Upper lobe of left lung (tissue), 6 donors: ENCODE results near the gene TUSC2. TPM values are rescaled to one million over a fixed set of nuclear protein-coding genes. Genes with fewer than 3 reads are reported as not detected.

Experiments
- ATAC-seq, 2 donors: fragments of 200-7000 bp; cut with Tn5 transposase; one replicate each; pipeline ENCODE4 v1.9.1; 2022; ENCODE audit warnings: mild to moderate bottlenecking in 2 of 2, moderate library complexity in 2 of 2; ENCODE audit not compliant: low FRiP score in 2 of 2
- DNase-seq, 2 donors: peaks; one replicate each; pipeline ENCODE4 v3.0.0-alpha.2; 2019 to 2020
- H3K27ac ChIP-seq, 4 donors: fragments of 200-600 bp; sonication (generic); one replicate each; pipeline ENCODE4 v1.5.1; 2016 to 2019
- H3K27me3 ChIP-seq, 4 donors: fragments of 200-600 bp; sonication (generic); one replicate each; pipeline ENCODE4 v1.5.1; 2017 to 2019
- H3K36me3 ChIP-seq, 4 donors: fragments of 200-600 bp; sonication (generic); one replicate each; pipeline ENCODE4 v1.5.1; 2016 to 2019
- H3K4me1 ChIP-seq, 4 donors: fragments of 200-600 bp; sonication (generic); one replicate each; pipeline ENCODE4 v1.5.1; 2018 to 2019
- H3K4me3 ChIP-seq, 4 donors: fragments of 200-600 bp; sonication (generic); one replicate each; pipeline ENCODE4 v1.5.1; 2017 to 2019; ENCODE audit warnings: mild to moderate bottlenecking in 2 of 4, moderate library complexity in 1 of 4
- H3K9me3 ChIP-seq, 4 donors: fragments of 200-600 bp; sonication (generic); one replicate each; pipeline ENCODE4 v1.5.1; 2018 to 2019
- CTCF ChIP-seq, 6 experiments: fragments of 450-650 bp in 4 of 6; fragments of 200-600 bp in 2 of 6; sonication (generic) in 2 of 6; IDR thresholded peaks; one replicate each; pipeline ENCODE4 v1.5.1; 2016 to 2019; ENCODE audit warnings: antibody characterized with exemption in 6 of 6
- EP300 ChIP-seq, 4 donors: sonication (generic); formaldehyde crosslinking; IDR thresholded peaks; one replicate each; pipeline ENCODE4 v1.5.1; 2017; ENCODE audit warnings: antibody characterized with exemption in 4 of 4, control low read depth in 2 of 4
- POLR2A ChIP-seq, 4 donors: fragments of 450-650 bp; IDR thresholded peaks; one replicate each; pipeline ENCODE4 v1.5.1; 2016 to 2017; ENCODE audit warnings: antibody characterized with exemption in 4 of 4, mild to moderate bottlenecking in 2 of 4
- POLR2AphosphoS5 ChIP-seq, 2 donors: sonication (generic); formaldehyde crosslinking; IDR thresholded peaks; one replicate each; pipeline ENCODE4 v1.5.1; 2017; ENCODE audit warnings: antibody characterized with exemption in 2 of 2
- WGBS, 2 donors: methylation state at CpG; one replicate each; pipeline ENCODE4 v1.1.5; 2017 to 2018; 5-methylcytosine and 5-hydroxymethylcytosine counted together
- total RNA-seq, 6 donors: library from RNA; depleted of rRNA in 4 of 6; stranded (reverse); fragments of >200 nt in 4 of 6; gene quantifications; one replicate each; pipeline versions ENCODE4 v1.1.0 to v1.2.1, GENCODE V29; 2016 to 2021
- donor health status: DM: no; HTN: no; CAD: no; lungs with moderate emphysema.
- donor health status: DM: no; HTN: yes; CAD: no; lungs with severe emphysema.

Gene TUSC2
- total RNA-seq, 6 donors from 2014 or later: 16.8 to 36.1 (median 25.0) TPM

GRCh38 chr3:50365080-50365841 lies 37.2 kb upstream of the TUSC2 start:
- peak overlapping the region; percentile 53 to 65 (median 58) for H3K4me3 ChIP-seq
- H3K9me3 ChIP-seq: no peaks in the 10 kb centered on the region
- no peaks in the 10 kb centered on the region for H3K27me3 ChIP-seq
- WGBS, 2 donors: 17 to 35% methylated on average over 6 to 37 of the region's 53 CpGs
- TF ChIP-seq EP300 (IDR thresholded peaks at IDR 0.05): no peak
- TF ChIP-seq POLR2A (IDR thresholded peaks at IDR 0.05): peak in 1 of 4 donors; percentile 50
- TF ChIP-seq POLR2AphosphoS5 (IDR thresholded peaks at IDR 0.05): peak in 1 of 2 donors; percentile 28
- no peak for TF ChIP-seq CTCF (IDR thresholded peaks at IDR 0.05)
- peaks cover 0 to 7% (median 2%) of the 10 kb centered on the region in 4 donors for H3K36me3 ChIP-seq
- peak; percentile 85 to 96 for DNase-seq
- peak; percentile 72 to 93 for ATAC-seq
- H3K27ac ChIP-seq: peak overlapping the region; percentile 32 to 76 (median 52)
- H3K4me1 ChIP-seq: peaks cover 7 to 18% (median 12%) of the 10 kb centered on the region in 4 donors

GRCh38 chr3:50364573-50365079 lies 36.6 kb upstream of the TUSC2 start:
- Histone ChIP-seq H3K9me3 (no peaks in the 10 kb centered on the region), H3K4me1 (peaks cover 10 to 22% (median 12%) of the 10 kb centered on the region in 4 donors), H3K27me3 (no peaks in the 10 kb centered on the region), H3K4me3 (peak overlapping the region; percentile 53 to 65 (median 58)), H3K27ac (peak overlapping the region; percentile 32 to 76 (median 44)), H3K36me3 (peaks cover 0 to 7% (median 2%) of the 10 kb centered on the region in 4 donors)
- ATAC-seq (peak in 1 of 2 donors; percentile 66), DNase-seq (peak in 1 of 2 donors; percentile 88)
- TF ChIP-seq EP300 (IDR thresholded peaks at IDR 0.05) (no peak), CTCF (IDR thresholded peaks at IDR 0.05) (no peak), POLR2AphosphoS5 (IDR thresholded peaks at IDR 0.05) (no peak), POLR2A (IDR thresholded peaks at IDR 0.05) (no peak)
- 40 to 41% methylated on average over 21 to 39 of the region's 48 CpGs for WGBS, 2 donors

- ATAC-seq: no peak
- peak overlapping the region in 2 of 4 donors; percentile 87 to 90 for H3K27ac ChIP-seq
Observed at GRCh38 chr3:50359760-50360110, 31.7 kb upstream of the TUSC2 start.

GRCh38 chr3:50358911-50359759 lies 31.1 kb upstream of the TUSC2 start, which contains the start of gene TMEM115:
TMEM115 (minus strand) TSS chr3:50359521; CDS start chr3:50359063, 458 bp downstream.
- Histone ChIP-seq H3K36me3 (peaks cover 11 to 27% (median 17%) of the 10 kb centered on the region in 4 donors), H3K27me3 (no peaks in the 10 kb centered on the region), H3K27ac (peak within 1 kb of the TSS; percentile 81 to 93 (median 88)), H3K4me1 (peaks cover 36 to 51% (median 37%) of the 10 kb centered on the region in 4 donors), H3K9me3 (no peaks in the 10 kb centered on the region), H3K4me3 (peak within 1 kb of the TSS; percentile 68 to 80 (median 74))
- DNase-seq: peak; percentile 97 to 100
- TF ChIP-seq CTCF (IDR thresholded peaks at IDR 0.05) (peak in 1 of 6 experiments; percentile 9), EP300 (IDR thresholded peaks at IDR 0.05) (no peak), POLR2A (IDR thresholded peaks at IDR 0.05) (peak in 3 of 4 donors; percentile 48 to 83 (median 75)), POLR2AphosphoS5 (IDR thresholded peaks at IDR 0.05) (peak; percentile 81 to 84)
- peak; percentile 98 for ATAC-seq
- 1 to 3% methylated on average over 28 to 33 of the region's 64 CpGs for WGBS, 2 donors

More at GRCh38 chr3:50359760-50360110, 31.7 kb upstream of the TUSC2 start:
- peak overlapping the region in 3 of 4 donors; percentile 68 to 79 (median 70) for H3K4me3 ChIP-seq
- H3K27me3 ChIP-seq: no peaks in the 10 kb centered on the region
- DNase-seq: no peak
- H3K9me3 ChIP-seq: no peaks in the 10 kb centered on the region
- peaks cover 40 to 57% (median 43%) of the 10 kb centered on the region in 4 donors for H3K4me1 ChIP-seq
- peaks cover 5 to 21% (median 13%) of the 10 kb centered on the region in 4 donors for H3K36me3 ChIP-seq
- 20 to 35% methylated on average over 8 of the region's 8 CpGs for WGBS, 2 donors
- no peak for TF ChIP-seq POLR2AphosphoS5 (IDR thresholded peaks at IDR 0.05)
- no peak for TF ChIP-seq CTCF (IDR thresholded peaks at IDR 0.05)
- no peak for TF ChIP-seq POLR2A (IDR thresholded peaks at IDR 0.05)
- no peak for TF ChIP-seq EP300 (IDR thresholded peaks at IDR 0.05)
